ENCODE results near the gene VN1R5.
"Not testable (repeated sequence)": the region's sequence is repeated elsewhere in the genome, so short reads cannot be mapped to it uniquely, and the experiment has no call there.

Gene VN1R5

DNA sequence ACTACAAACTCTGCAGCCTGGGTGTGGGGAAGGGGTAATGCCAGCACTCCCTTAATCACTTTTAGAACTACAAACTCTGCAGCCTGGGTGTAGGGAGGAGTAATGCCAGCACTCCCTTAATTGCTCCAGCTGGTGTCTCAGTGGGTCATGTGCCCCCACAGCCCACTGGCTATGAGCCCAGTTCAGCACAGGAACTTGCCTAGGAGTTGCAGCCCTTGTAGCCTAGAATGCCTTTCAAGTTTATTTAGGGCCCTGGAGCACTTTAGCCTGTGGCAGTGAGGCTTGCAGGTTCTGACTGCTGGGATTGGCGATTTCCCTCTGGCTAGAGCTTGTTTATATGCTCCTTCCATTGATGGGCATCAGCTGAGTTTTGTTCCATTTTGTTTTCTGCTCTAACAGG, 17.1 kb downstream of the VN1R5 start:
- Histone ChIP-seq H3K27ac (ENCODE audit: low read depth, low read length, severe bottlenecking) (no peak overlapping the region), H3K36me3 (ENCODE audit: control insufficient read depth, insufficient read depth, low read length) (no peaks in the 10 kb centered on the region), H3K4me1 (ENCODE audit: control insufficient read depth, insufficient read depth, low read length, poor library complexity, severe bottlenecking) (no peaks in the 10 kb centered on the region), H3K9me3 (ENCODE audit: control insufficient read depth, low read length) (peaks cover 4% of the 10 kb centered on the region), H3K4me3 (ENCODE audit: extremely low read depth, insufficient read depth, low read length, poor library complexity, severe bottlenecking) (no peak overlapping the region)
- 67% methylated on average over 1 of the region's 1 CpG; no CpG with 5 or more reads in 1 of the 2 experiments for WGBS, 2 experiments (ENCODE audit: insufficient coverage in 2 of 2)

DNA sequence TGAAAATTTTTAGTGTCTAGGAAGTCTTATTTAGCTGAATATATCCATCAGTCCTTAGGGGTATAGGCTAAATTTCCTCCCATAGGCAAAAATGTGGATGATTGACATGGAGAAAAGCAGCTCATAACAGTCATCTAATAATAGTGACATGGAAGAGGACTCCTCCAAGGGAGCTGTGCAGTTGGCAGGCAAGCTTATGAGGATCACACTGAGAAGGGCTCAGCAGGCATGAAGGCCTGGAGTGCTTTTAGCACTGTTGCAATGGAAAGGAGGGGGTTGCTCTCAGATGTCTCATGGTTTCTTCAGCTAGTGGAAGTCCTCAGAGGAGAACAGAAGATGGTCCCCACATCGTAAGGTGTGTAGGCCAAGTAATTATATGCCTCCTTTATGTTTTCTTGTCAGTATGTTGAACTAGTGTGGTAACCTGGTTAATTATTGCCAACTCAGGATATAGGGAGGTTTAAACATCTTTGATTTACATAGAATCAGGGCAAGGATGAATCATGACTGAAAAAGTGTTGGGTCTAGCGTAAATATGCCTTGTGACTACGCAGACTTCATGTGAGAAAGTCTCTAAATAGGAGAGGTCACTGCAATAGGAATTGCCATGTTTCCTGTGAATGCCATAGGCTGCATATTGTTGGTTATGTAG, 18.9 kb downstream of the VN1R5 start:
- Histone ChIP-seq H3K27ac (ENCODE audit: low read depth, low read length, severe bottlenecking) (no peak overlapping the region), H3K4me1 (ENCODE audit: control insufficient read depth, insufficient read depth, low read length, poor library complexity, severe bottlenecking) (no peaks in the 10 kb centered on the region), H3K36me3 (ENCODE audit: control insufficient read depth, insufficient read depth, low read length) (no peaks in the 10 kb centered on the region), H3K4me3 (ENCODE audit: extremely low read depth, insufficient read depth, low read length, poor library complexity, severe bottlenecking) (no peak overlapping the region), H3K9me3 (ENCODE audit: control insufficient read depth, low read length) (peaks cover 4% of the 10 kb centered on the region)
- 90 to 93% methylated on average over 2 to 3 of the region's 3 CpGs for WGBS, 2 experiments (ENCODE audit: insufficient coverage in 2 of 2)

DNA sequence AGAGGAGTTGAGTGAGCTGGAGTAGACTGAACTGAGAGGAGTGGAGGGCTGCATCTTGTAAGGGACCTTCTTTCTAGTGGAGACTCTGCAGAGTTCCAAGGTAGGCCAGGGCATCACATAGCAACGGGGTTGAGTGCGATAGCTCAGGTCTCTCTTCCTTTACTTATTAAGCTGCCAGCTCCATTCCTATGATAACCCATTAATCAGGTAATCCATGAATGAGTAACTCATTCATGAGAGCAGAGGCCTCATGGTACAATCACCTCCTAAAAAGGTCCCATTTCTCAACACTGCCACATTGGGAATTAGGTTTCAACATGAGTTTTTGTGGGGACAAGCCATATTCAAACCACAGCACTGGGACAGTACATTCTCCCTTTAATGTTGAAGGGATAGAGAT, 21.3 kb downstream of the VN1R5 start:
- WGBS, 2 experiments (ENCODE audit: insufficient coverage in 2 of 2): 83% methylated on average over 2 of the region's 2 CpGs; no CpG with 5 or more reads in 1 of the 2 experiments

DNA sequence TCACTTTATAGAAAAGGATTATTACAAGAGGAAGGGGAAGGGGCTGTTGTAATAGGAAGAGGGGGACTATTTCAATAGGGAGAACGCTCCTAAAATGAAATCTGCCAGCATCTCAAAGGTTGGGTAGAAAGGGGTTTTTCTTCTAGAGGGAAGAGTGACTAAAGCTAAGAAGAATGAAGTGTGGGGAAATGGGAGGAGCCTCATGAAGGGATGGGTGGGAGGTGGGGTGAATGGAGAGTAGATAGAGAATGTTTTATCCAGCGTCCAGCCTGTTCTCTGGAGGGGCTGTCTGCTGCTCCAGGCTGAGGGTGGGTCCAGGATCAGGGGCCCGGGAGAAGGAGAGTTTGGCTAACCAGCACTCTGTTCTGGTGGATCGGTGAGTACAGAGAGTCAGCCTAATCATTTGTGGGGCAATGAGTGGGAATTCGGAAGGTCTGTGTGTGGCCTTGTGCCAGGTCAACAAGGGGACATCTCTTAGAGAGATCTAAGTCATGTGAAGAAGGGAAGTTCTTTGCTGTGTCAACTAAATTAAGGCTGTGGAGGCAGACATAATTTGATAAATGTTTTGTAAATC, 25.2 kb downstream of the VN1R5 start:
- no peak overlapping the region for H3K27ac ChIP-seq (ENCODE audit: low read depth, low read length, severe bottlenecking)
- no peaks in the 10 kb centered on the region for H3K36me3 ChIP-seq (ENCODE audit: control insufficient read depth, insufficient read depth, low read length)
- H3K4me3 ChIP-seq (ENCODE audit: extremely low read depth, insufficient read depth, low read length, poor library complexity, severe bottlenecking): no peak overlapping the region
- peaks cover 5% of the 10 kb centered on the region for H3K4me1 ChIP-seq (ENCODE audit: control insufficient read depth, insufficient read depth, low read length, poor library complexity, severe bottlenecking)
- 75 to 90% methylated on average over 4 to 5 of the region's 5 CpGs for WGBS, 2 experiments (ENCODE audit: insufficient coverage in 2 of 2)
- H3K9me3 ChIP-seq (ENCODE audit: control insufficient read depth, low read length): no peaks in the 10 kb centered on the region

More for the DNA sequence above, 21.3 kb downstream of the VN1R5 start:
- H3K9me3 ChIP-seq (ENCODE audit: control insufficient read depth, low read length): no peaks in the 10 kb centered on the region
- H3K36me3 ChIP-seq (ENCODE audit: control insufficient read depth, insufficient read depth, low read length): no peaks in the 10 kb centered on the region
- H3K4me3 ChIP-seq (ENCODE audit: extremely low read depth, insufficient read depth, low read length, poor library complexity, severe bottlenecking): no peak overlapping the region
- H3K4me1 ChIP-seq (ENCODE audit: control insufficient read depth, insufficient read depth, low read length, poor library complexity, severe bottlenecking): peaks cover 5% of the 10 kb centered on the region
- no peak overlapping the region for H3K27ac ChIP-seq (ENCODE audit: low read depth, low read length, severe bottlenecking)

DNA sequence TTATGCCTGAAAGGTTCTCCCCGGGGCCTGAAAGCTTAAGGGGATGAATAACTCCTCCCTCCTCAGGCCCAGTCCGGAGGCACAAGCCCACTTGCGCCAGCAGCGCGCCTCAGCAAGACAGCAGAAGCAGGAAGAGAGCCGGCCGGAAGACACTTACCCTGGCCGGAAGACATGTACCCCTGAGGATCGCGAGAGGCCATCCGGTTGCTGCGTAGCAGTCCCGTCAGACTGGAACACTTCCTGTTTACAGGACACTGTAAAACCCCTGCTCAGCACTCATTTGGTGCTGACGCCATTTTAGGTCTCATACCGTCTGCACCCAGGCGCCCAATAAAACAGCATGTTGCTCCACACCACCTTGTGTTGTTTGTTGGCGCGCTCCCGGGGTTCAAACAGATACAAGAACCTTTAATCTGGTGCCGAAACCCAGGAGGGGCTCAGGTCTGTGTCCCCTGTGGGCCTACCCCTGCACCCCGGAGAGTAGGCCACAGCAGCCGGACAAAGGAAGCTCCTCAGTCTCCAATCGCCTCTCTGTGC, 30.3 kb downstream of the VN1R5 start:
- Histone ChIP-seq H3K4me3 (ENCODE audit: extremely low read depth, insufficient read depth, low read length, poor library complexity, severe bottlenecking) (no peak overlapping the region), H3K9me3 (ENCODE audit: control insufficient read depth, low read length) (peaks cover 4% of the 10 kb centered on the region), H3K27ac (ENCODE audit: low read depth, low read length, severe bottlenecking) (no peak overlapping the region), H3K36me3 (ENCODE audit: control insufficient read depth, insufficient read depth, low read length) (no peaks in the 10 kb centered on the region), H3K4me1 (ENCODE audit: control insufficient read depth, insufficient read depth, low read length, poor library complexity, severe bottlenecking) (no peaks in the 10 kb centered on the region)
- WGBS, 2 experiments (ENCODE audit: insufficient coverage in 2 of 2): 98% methylated on average over 19 to 21 of the region's 23 CpGs

DNA sequence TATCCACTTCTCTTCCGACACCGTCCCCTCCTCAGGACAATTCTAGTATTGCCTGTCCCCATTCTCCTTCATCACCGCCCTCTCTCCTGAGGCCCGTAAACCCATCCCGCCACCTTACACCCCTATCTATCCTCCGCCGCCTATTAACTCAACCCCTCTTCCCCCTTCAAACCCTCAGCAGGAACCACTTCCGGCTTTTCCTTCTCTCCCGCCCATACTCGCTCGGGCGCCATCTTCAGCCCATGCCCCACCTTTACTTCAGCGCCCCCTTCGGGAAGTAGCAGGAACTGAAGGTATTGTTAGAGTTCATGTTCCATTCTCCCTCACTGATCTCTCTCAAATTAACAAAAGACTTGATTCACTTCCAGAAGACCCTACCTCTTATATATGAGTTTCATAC, 31.6 kb downstream of the VN1R5 start:
- H3K36me3 ChIP-seq (ENCODE audit: control insufficient read depth, insufficient read depth, low read length): no peaks in the 10 kb centered on the region
- H3K9me3 ChIP-seq (ENCODE audit: control insufficient read depth, low read length): peaks cover 4% of the 10 kb centered on the region
- H3K4me3 ChIP-seq (ENCODE audit: extremely low read depth, insufficient read depth, low read length, poor library complexity, severe bottlenecking): no peak overlapping the region
- peaks cover 9% of the 10 kb centered on the region for H3K4me1 ChIP-seq (ENCODE audit: control insufficient read depth, insufficient read depth, low read length, poor library complexity, severe bottlenecking)
- WGBS, 2 experiments (ENCODE audit: insufficient coverage in 2 of 2): 95 to 96% methylated on average over 7 to 13 of the region's 14 CpGs
- no peak overlapping the region for H3K27ac ChIP-seq (ENCODE audit: low read depth, low read length, severe bottlenecking)

DNA sequence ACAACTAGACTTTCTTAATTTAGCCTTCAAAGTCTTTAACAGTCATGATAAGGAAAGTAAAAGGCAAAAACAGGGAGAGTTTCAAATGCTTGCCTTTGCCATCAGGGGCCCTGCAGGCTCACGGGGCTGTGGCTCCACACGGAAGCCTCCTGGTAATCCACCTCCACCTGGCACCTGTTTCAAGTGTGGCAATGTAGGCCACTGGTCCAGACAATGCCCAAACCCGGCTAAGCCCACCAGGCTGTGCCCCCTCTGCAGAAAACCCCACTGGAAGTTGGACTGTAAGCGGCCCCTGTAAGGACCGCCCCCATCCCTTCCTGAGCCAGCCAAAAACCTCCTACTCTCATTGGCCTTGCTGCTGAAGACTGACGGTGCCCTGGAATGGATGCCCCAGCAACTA, 32.5 kb downstream of the VN1R5 start:
- 94 to 97% methylated on average over 6 of the region's 6 CpGs for WGBS, 2 experiments (ENCODE audit: insufficient coverage in 2 of 2)
- peaks cover 4% of the 10 kb centered on the region for H3K9me3 ChIP-seq (ENCODE audit: control insufficient read depth, low read length)
- H3K4me3 ChIP-seq (ENCODE audit: extremely low read depth, insufficient read depth, low read length, poor library complexity, severe bottlenecking): no peak overlapping the region
- H3K4me1 ChIP-seq (ENCODE audit: control insufficient read depth, insufficient read depth, low read length, poor library complexity, severe bottlenecking): peaks cover 17% of the 10 kb centered on the region
- H3K27ac ChIP-seq (ENCODE audit: low read depth, low read length, severe bottlenecking): no peak overlapping the region
- H3K36me3 ChIP-seq (ENCODE audit: control insufficient read depth, insufficient read depth, low read length): no peaks in the 10 kb centered on the region

DNA sequence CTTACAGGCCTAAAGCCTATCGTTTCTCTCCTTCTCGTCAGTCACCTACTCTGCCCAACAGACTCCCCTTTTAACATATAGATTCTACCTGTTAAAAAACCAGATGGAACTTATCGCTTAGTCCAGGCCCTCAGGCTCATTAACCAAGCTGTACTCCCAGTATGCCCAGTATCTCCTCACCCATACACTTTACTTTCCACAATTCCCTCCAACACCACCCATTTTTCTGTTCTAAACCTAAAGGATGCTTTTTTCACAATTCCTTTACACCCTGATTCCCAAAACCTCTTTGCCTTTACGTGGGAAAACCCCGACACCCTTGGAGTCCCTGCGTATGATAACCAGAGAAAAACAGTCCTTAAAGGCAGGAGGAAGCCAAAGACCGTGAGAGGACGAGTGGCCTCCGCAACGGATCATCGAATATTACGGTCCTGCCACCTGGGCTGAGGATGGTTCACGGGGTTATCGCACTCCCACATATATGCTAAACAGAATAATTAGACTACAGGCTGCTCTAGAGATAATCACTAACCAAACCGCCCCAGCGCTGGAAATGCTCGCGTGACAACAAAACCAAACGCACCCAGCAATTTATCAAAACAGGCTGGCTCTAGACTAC, 33.5 kb downstream of the VN1R5 start:
- not testable (repeated sequence) for H3K36me3 ChIP-seq (ENCODE audit: control insufficient read depth, insufficient read depth, low read length); H3K4me3 ChIP-seq (ENCODE audit: extremely low read depth, insufficient read depth, low read length, poor library complexity, severe bottlenecking); H3K27ac ChIP-seq (ENCODE audit: low read depth, low read length, severe bottlenecking); H3K9me3 ChIP-seq (ENCODE audit: control insufficient read depth, low read length)
- H3K4me1 ChIP-seq (ENCODE audit: control insufficient read depth, insufficient read depth, low read length, poor library complexity, severe bottlenecking): peaks cover 26% of the 10 kb centered on the region
- WGBS, 2 experiments (ENCODE audit: insufficient coverage in 2 of 2): 94 to 95% methylated on average over 14 of the region's 19 CpGs

DNA sequence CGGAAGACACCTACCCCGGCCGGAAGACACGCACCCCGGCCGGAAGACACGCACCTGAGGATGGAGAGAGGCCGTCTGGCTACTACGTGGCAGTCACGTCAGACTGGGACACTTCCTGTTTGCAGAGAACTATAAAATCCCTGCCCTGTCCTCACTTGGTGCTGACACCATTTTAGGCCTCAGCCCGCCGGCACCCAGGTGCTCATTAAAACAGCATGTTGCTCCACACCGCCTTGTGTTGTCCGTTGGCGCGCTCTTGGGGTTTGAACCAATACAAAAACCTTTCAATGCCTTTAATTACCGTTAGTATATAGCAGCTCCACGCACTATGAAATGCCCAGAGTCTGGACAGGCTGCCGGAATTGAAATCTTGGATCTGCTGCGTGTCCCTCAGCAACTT, 34.7 kb downstream of the VN1R5 start:
- peaks cover 37% of the 10 kb centered on the region for H3K4me1 ChIP-seq (ENCODE audit: control insufficient read depth, insufficient read depth, low read length, poor library complexity, severe bottlenecking)
- peaks cover 4% of the 10 kb centered on the region for H3K9me3 ChIP-seq (ENCODE audit: control insufficient read depth, low read length)
- 92 to 97% methylated on average over 13 to 20 of the region's 20 CpGs for WGBS, 2 experiments (ENCODE audit: insufficient coverage in 2 of 2)
- H3K4me3 ChIP-seq (ENCODE audit: extremely low read depth, insufficient read depth, low read length, poor library complexity, severe bottlenecking): no peak overlapping the region
- no peak overlapping the region for H3K27ac ChIP-seq (ENCODE audit: low read depth, low read length, severe bottlenecking)
- no peaks in the 10 kb centered on the region for H3K36me3 ChIP-seq (ENCODE audit: control insufficient read depth, insufficient read depth, low read length)

DNA sequence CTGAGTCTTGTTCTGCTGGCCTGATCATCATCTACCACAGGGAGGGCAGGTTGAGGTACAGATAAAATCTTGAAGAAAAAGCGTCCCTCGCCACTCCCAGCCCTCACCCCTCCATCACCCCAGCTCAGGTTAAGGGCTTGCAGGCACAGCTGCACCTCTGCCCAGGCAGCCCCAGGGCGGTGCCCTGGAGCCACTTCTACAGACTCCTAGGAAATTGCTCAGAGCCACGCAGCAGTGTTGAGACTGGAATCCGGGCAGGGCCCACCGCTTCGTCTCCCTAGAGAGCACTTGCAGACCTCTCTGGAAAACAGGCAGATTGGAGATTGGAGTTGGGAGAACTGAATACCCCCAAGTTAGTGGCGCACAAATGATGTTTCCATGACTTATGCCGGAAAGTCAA, 35.3 kb downstream of the VN1R5 start:
- WGBS, 2 experiments (ENCODE audit: insufficient coverage in 2 of 2): 85 to 93% methylated on average over 7 to 8 of the region's 9 CpGs
- peaks cover 37% of the 10 kb centered on the region for H3K4me1 ChIP-seq (ENCODE audit: control insufficient read depth, insufficient read depth, low read length, poor library complexity, severe bottlenecking)
- H3K27ac ChIP-seq (ENCODE audit: low read depth, low read length, severe bottlenecking): no peak overlapping the region
- H3K36me3 ChIP-seq (ENCODE audit: control insufficient read depth, insufficient read depth, low read length): no peaks in the 10 kb centered on the region
- peaks cover 4% of the 10 kb centered on the region for H3K9me3 ChIP-seq (ENCODE audit: control insufficient read depth, low read length)
- no peak overlapping the region for H3K4me3 ChIP-seq (ENCODE audit: extremely low read depth, insufficient read depth, low read length, poor library complexity, severe bottlenecking)
